HepG2 (cell line): ENCODE data around the gene HES3. TPM values are rescaled to one million over a fixed set of nuclear protein-coding genes. Genes with fewer than 3 reads are reported as not detected.

Experiments used
- ATAC-seq: fragments of 200-7000 bp; cut with Tn5 transposase; 3 replicates; pipeline ENCODE4 v1.9.1; 2020; ENCODE audit warnings: mild to moderate bottlenecking, moderate library complexity
- BruUV-seq: library from RNA; stranded (reverse); fragments of 400-500 nt; replicated peaks from 2 replicates; lab custom pipeline; 2021; lab: Mats Ljungman, UMichigan
- CTCF ChIA-PET: fragments of 300-600 bp; formaldehyde crosslinking; extraction: SDS; loops from one replicate; lab custom pipeline; 2021; ENCODE audit warnings: low total read pairs, inconsistent platforms, low intra/inter-chr PET ratio; lab: Yijun Ruan, JAX
- POLR2A ChIA-PET: fragments of 350-600 bp; sonication (Branson Sonifier 250); formaldehyde crosslinking; loops from one replicate; lab custom pipeline; 2020; ENCODE audit warnings: antibody characterized with exemption, inconsistent platforms; lab: Yijun Ruan, JAX
- DNase-seq: peaks from one replicate; pipeline ENCODE4 v3.0.0-alpha.2; 2015; ENCODE audit warnings: low spot score
- FAIRE-seq: peaks from 3 replicates; lab custom pipeline; 2011; peaks lifted over from hg19 to GRCh38; lab: Jason Lieb, UNC
- H2AFZ ChIP-seq: one replicate; pipeline ENCODE4 v1.6.1; 2011; ENCODE audit warnings: low read length, inconsistent platforms
- H3K27ac ChIP-seq: fragments of 300-600 bp; 3 replicates; pipeline ENCODE4 v1.8.0; 2011; ENCODE audit warnings: mixed run types, mild to moderate bottlenecking, mixed read lengths, low read length, inconsistent platforms; ENCODE audit not compliant: insufficient read depth; ENCODE audit errors: extremely low read length
- H3K27me3 ChIP-seq, 2 experiments: fragments of 200-600 bp in 1 of 2; 2 replicates in 1 of 2; 3 replicates in 1 of 2; pipeline versions ENCODE4 v1.6.0 to v1.8.0; 2011; ENCODE audit warnings: low read length in 2 of 2, mild to moderate bottlenecking in 2 of 2, moderate library complexity in 2 of 2, inconsistent platforms in 1 of 2; ENCODE audit not compliant: insufficient read depth in 2 of 2, control insufficient read depth in 1 of 2
- H3K36me3 ChIP-seq, 2 experiments: fragments of 200-600 bp in 1 of 2; replicated peaks in 1 of 2; 2 replicates in 1 of 2; 3 replicates in 1 of 2; pipeline versions ENCODE4 v1.5.1 to v1.8.0; 2011; ENCODE audit warnings: low read length in 2 of 2, inconsistent platforms in 1 of 2; ENCODE audit not compliant: insufficient read depth in 2 of 2, control insufficient read depth in 1 of 2
- H3K4me1 ChIP-seq: 2 replicates; pipeline ENCODE4 v1.5.1; 2012; ENCODE audit warnings: low read length, inconsistent platforms; ENCODE audit not compliant: insufficient read depth
- H3K4me2 ChIP-seq: 2 replicates; pipeline ENCODE4 v1.6.0; 2011; ENCODE audit warnings: low read depth, low read length, inconsistent platforms
- H3K4me3 ChIP-seq, 3 experiments: fragments of 200-600 bp in 1 of 3; sonication (generic), shearing (Covaris generic) in 1 of 3; replicated peaks in 1 of 3; 2 replicates each; pipeline ENCODE4 v1.5.1; 2011 to 2016; ENCODE audit warnings: low read length in 3 of 3, inconsistent platforms in 2 of 3, low read depth in 2 of 3, mild to moderate bottlenecking in 2 of 3, control low read depth in 1 of 3, mixed read lengths in 1 of 3; ENCODE audit not compliant: insufficient read depth in 1 of 3
- H3K79me2 ChIP-seq: one replicate; pipeline ENCODE4 v1.6.1; 2011; ENCODE audit warnings: low read length, inconsistent platforms; ENCODE audit not compliant: insufficient read depth
- H3K9ac ChIP-seq: 2 replicates; pipeline ENCODE4 v1.6.0; 2011; ENCODE audit warnings: mild to moderate bottlenecking, low read depth, low read length, inconsistent platforms; ENCODE audit not compliant: insufficient read depth
- H3K9me3 ChIP-seq: 2 replicates; pipeline ENCODE4 v1.5.1; 2012; ENCODE audit warnings: mild to moderate bottlenecking, low read length
- H4K20me1 ChIP-seq: 2 replicates; pipeline ENCODE4 v1.6.0; 2011; ENCODE audit warnings: inconsistent platforms, mild to moderate bottlenecking, low read length, moderate library complexity; ENCODE audit not compliant: insufficient read depth
- BHLHE40 ChIP-seq: IDR thresholded peaks from 2 replicates; pipeline ENCODE4 v1.6.1; 2011; ENCODE audit warnings: low read length, improper control_type of control experiment
- ETS1 ChIP-seq: sonication (generic); formaldehyde crosslinking; IDR thresholded peaks from 2 replicates; pipeline ENCODE4 v1.4.0; 2020; ENCODE audit warnings: missing genetic modification reagents
- FOXA1 ChIP-seq, 2 experiments: fragments of 450-650 bp in 1 of 2; sonication (generic) in 1 of 2; formaldehyde crosslinking in 1 of 2; IDR thresholded peaks; 2 replicates each; pipeline versions ENCODE4 v1.4.0 to v1.6.1; 2016 to 2020; ENCODE audit warnings: missing genetic modification reagents in 1 of 2
- FOXA3 ChIP-seq: IDR thresholded peaks from 2 replicates; pipeline ENCODE4 v1.6.1; 2016; ENCODE audit warnings: missing genetic modification reagents, missing compliant biosample characterization
- HBP1 ChIP-seq: IDR thresholded peaks from 2 replicates; pipeline ENCODE4 v1.6.1; 2016; ENCODE audit warnings: low read depth, control low read depth
- HNF4G ChIP-seq, 2 experiments: sonication (generic) in 1 of 2; formaldehyde crosslinking in 1 of 2; IDR thresholded peaks; 2 replicates each; pipeline versions ENCODE4 v1.4.0 to v1.6.1; 2011 to 2020; ENCODE audit warnings: borderline replicate concordance in 2 of 2, low read depth in 2 of 2, mild to moderate bottlenecking in 2 of 2, low read length in 1 of 2, missing genetic modification reagents in 1 of 2, moderate library complexity in 1 of 2
- JUN ChIP-seq: sonication (generic); formaldehyde crosslinking; IDR thresholded peaks from 2 replicates; pipeline ENCODE4 v1.4.0; 2020; ENCODE audit warnings: mild to moderate bottlenecking, missing genetic modification reagents
- MAX ChIP-seq: IDR thresholded peaks from 2 replicates; pipeline ENCODE4 v1.6.1; 2012; ENCODE audit warnings: inconsistent platforms
- MYC ChIP-seq: sonication (generic); formaldehyde crosslinking; IDR thresholded peaks from 2 replicates; pipeline ENCODE4 v1.9.0; 2021; ENCODE audit warnings: missing genetic modification reagents, borderline replicate concordance
- ZHX1 ChIP-seq: sonication (generic); formaldehyde crosslinking; IDR thresholded peaks from 2 replicates; pipeline ENCODE4 v1.8.1; 2022; ENCODE audit warnings: low read depth, mild to moderate bottlenecking, missing genetic modification reagents
- ZIK1 ChIP-seq: sonication (generic); formaldehyde crosslinking; IDR thresholded peaks from 2 replicates; pipeline ENCODE4 v1.5.0; 2020; ENCODE audit warnings: mild to moderate bottlenecking, low read depth, missing genetic modification reagents, borderline replicate concordance
- WGBS: methylation state at CpG from one replicate; pipeline ENCODE4 v1.1.6; 2017; ENCODE audit warnings: low lambda C conversion rate; 5-methylcytosine and 5-hydroxymethylcytosine counted together
- in situ Hi-C: cut with HindIII; loops from 2 replicates; pipeline ENCODE4 v1.10.0; 2017; ENCODE audit warnings: low pct_unique_long_range_greater_than_20kb; ENCODE audit not compliant: extremely low pct_ligation_motif_present
- intact Hi-C: fragments of 100-400 bp; cut with micrococcal nuclease; formaldehyde crosslinking; loops from one replicate; pipeline ENCODE4 v1.10.0; 2022; ENCODE audit not compliant: unreplicated experiment
- polyA plus RNA-seq, 8 experiments: library from polyadenylated mRNA; depleted of rRNA in 3 of 8; stranded (reverse) in 7 of 8; unstranded in 1 of 8; fragments of >200 nt; fragmentation: Illumina TruSeq in 4 of 8; extraction: Trizol in 4 of 8; gene quantifications; 2 replicates each; pipeline versions ENCODE4 v1.2.1 to v1.2.3, GENCODE V29; 2011 to 2016; ENCODE audit warnings: low read depth in 4 of 8, missing spikeins in 1 of 8, mixed read lengths in 1 of 8; ENCODE audit not compliant: insufficient read depth in 1 of 8
- total RNA-seq, 5 experiments: library from RNA; depleted of rRNA; stranded (reverse); fragments of >200 nt; fragmentation: Illumina TruSeq; extraction: Trizol; gene quantifications; 2 replicates each; pipeline ENCODE4 v1.2.3, GENCODE V29; 2016; ENCODE audit warnings: low read depth in 1 of 5

HES3 gene
- total and polyA plus RNA-seq, 2 of the 13 experiments (the other 11 are each of a cell fraction or from before 2014, with no cell fraction given), result not detected

GRCh38 chr1:6294890-6295556 lies 51.0 kb downstream of the HES3 start:
- Histone ChIP-seq H3K9me3 (no peaks in the 10 kb centered on the region), H2AFZ (no peak overlapping the region), H3K36me3 (peaks cover 11 to 33% of the 10 kb centered on the region in 2 experiments; a peak in 4 of 5 replicates), H3K4me3 (no peak overlapping the region), H3K27me3 (no peaks in the 10 kb centered on the region), H3K4me2 (no peak overlapping the region), H4K20me1 (no peaks in the 10 kb centered on the region), H3K9ac (no peak overlapping the region), H3K27ac (no peak overlapping the region), H3K4me1 (peaks cover 13% of the 10 kb centered on the region), H3K79me2 (no peaks in the 10 kb centered on the region)
- FAIRE-seq, result peak; percentile 79
- no TSS peak for BruUV-seq
- 80% methylated on average over 15 of the region's 23 CpGs for WGBS
- ATAC-seq, result peak; percentile 58
- ChIA-PET POLR2A (no interaction called here), CTCF (no interaction called here)
- intact Hi-C loops, result no loop called here
- in situ Hi-C loops, result no loop called here
- peak; percentile 43 for DNase-seq
- no peak for TF ChIP-seq ETS1 (CRISPR knock-in tag)
- no peak for TF ChIP-seq JUN (CRISPR knock-in tag)
- TF ChIP-seq FOXA1 (IDR thresholded peaks at IDR 0.05), result no peak
- 0 out of 2 replicates have a peak, but pooled peaks have one; percentile 10 for TF ChIP-seq FOXA1 (CRISPR knock-in tag; IDR thresholded peaks at IDR 0.05)
- TF ChIP-seq ZHX1 (CRISPR knock-in tag), result 0 out of 2 replicates have a peak, but pooled peaks have one; percentile 41
- peak; percentile 21; the same call in 1 of the 2 replicates for TF ChIP-seq FOXA3
- TF ChIP-seq MAX, result peak; percentile 61
- peak; percentile 28; the same call in 1 of the 2 replicates for TF ChIP-seq BHLHE40
- TF ChIP-seq MYC (CRISPR knock-in tag), result no peak
- TF ChIP-seq HBP1, result no peak
- no peak for TF ChIP-seq ZIK1 (CRISPR knock-in tag)
- peak; percentile 30; the same call in 1 of the 2 replicates for TF ChIP-seq HNF4G (IDR thresholded peaks at IDR 0.05; ENCODE audit: borderline replicate concordance, low read depth, low read length)
- no peak for TF ChIP-seq HNF4G (CRISPR knock-in tag; IDR thresholded peaks at IDR 0.05; ENCODE audit: borderline replicate concordance, low read depth)
